K562 (cell line): ENCODE measurements around the gene CTSL. TPM values are rescaled to one million over a fixed set of nuclear protein-coding genes. Genes with fewer than 3 reads are reported as not detected.

Source experiments
- BRD9 ChIP-seq: fragments of 450-650 bp; IDR thresholded peaks from 2 replicates; pipeline ENCODE4 v1.6.1; 2018; ENCODE audit warnings: low read depth; ENCODE audit not compliant: partially characterized antibody
- DIDO1 ChIP-seq: fragments of 450-650 bp; IDR thresholded peaks from 2 replicates; pipeline ENCODE4 v1.6.1; 2016; ENCODE audit warnings: low read depth, missing biosample characterization, missing genetic modification characterization
- ELK3 ChIP-seq: fragments of 450-650 bp; formaldehyde crosslinking; IDR thresholded peaks from 2 replicates; pipeline ENCODE4 v1.4.0; 2020; ENCODE audit warnings: mild to moderate bottlenecking
- GTF2E2 ChIP-seq: fragments of 200-800 bp; sonication (Bioruptor generic); IDR thresholded peaks from 2 replicates; pipeline ENCODE4 v1.6.1; 2016; ENCODE audit warnings: missing genetic modification characterization, missing compliant biosample characterization
- LEF1 ChIP-seq: fragments of 450-650 bp; IDR thresholded peaks from 2 replicates; pipeline ENCODE4 v1.6.1; 2016; ENCODE audit warnings: mild to moderate bottlenecking
- MAZ ChIP-seq, 2 experiments: fragments of 450-650 bp in 1 of 2; sonication (generic) in 1 of 2; formaldehyde crosslinking; IDR thresholded peaks in 1 of 2; conservative IDR thresholded peaks in 1 of 2; 2 replicates each; pipeline versions ENCODE4 v1.4.0 to v1.5.0; 2020; ENCODE audit warnings: mild to moderate bottlenecking in 1 of 2, missing genetic modification reagents in 1 of 2
- PRDM10 ChIP-seq: fragments of 450-650 bp; IDR thresholded peaks from 2 replicates; pipeline ENCODE4 v1.6.1; 2018; ENCODE audit not compliant: partially characterized antibody
- RBM15 ChIP-seq: fragments of 200-400 bp; formaldehyde crosslinking; IDR thresholded peaks from 2 replicates; pipeline ENCODE4 v1.6.1; 2018; ENCODE audit warnings: mild to moderate bottlenecking, low read length, moderate library complexity; ENCODE audit not compliant: insufficient read depth
- TFAP4 ChIP-seq: sonication (generic); formaldehyde crosslinking; IDR thresholded peaks from 2 replicates; pipeline ENCODE4 v1.8.0; 2022; ENCODE audit warnings: missing genetic modification reagents, mild to moderate bottlenecking, moderate library complexity, borderline replicate concordance
- THRA ChIP-seq: fragments of 450-650 bp; IDR thresholded peaks from 2 replicates; pipeline ENCODE4 v1.6.1; 2017; ENCODE audit warnings: mild to moderate bottlenecking, moderate library complexity
- ZEB2 ChIP-seq: fragments of 450-650 bp; IDR thresholded peaks from 2 replicates; pipeline ENCODE4 v1.6.1; 2016
- ZNF318 ChIP-seq, 2 experiments: fragments of 450-650 bp; IDR thresholded peaks; 2 replicates each; pipeline ENCODE4 v1.6.1; 2016; ENCODE audit warnings: mild to moderate bottlenecking in 2 of 2, borderline replicate concordance in 1 of 2, low read depth in 1 of 2, moderate library complexity in 1 of 2
- polyA plus RNA-seq, 8 experiments: library from polyadenylated mRNA; depleted of rRNA in 4 of 8; stranded (reverse) in 5 of 8; unstranded in 3 of 8; fragments of >200 nt; fragmentation: Nextera tagmentation in 2 of 8; fragmentation: Illumina TruSeq in 1 of 8; extraction: Ambion mirVana in 2 of 8; extraction: Trizol in 1 of 8; gene quantifications; 2 replicates each; pipeline versions ENCODE4 v1.2.1 to v1.2.3, GENCODE V29; 2011 to 2014; ENCODE audit warnings: inconsistent platforms in 1 of 8, missing spikeins in 1 of 8
- total RNA-seq, 7 experiments: library from RNA; depleted of rRNA in 6 of 7; stranded (reverse); fragments of >200 nt in 6 of 7; fragmentation: Illumina TruSeq in 2 of 7; extraction: Trizol in 2 of 7; gene quantifications; 2 replicates each; pipeline versions ENCODE4 v1.2.1 to v1.2.3, GENCODE V29; 2011 to 2021; ENCODE audit warnings: low replicate concordance in 1 of 7

Gene CTSL
- total and polyA plus RNA-seq, 9 of the 15 experiments (the other 6 are each of a cell fraction or from before 2014, with no cell fraction given), result 55.9 to 165 (median 93.7) TPM

GRCh38 chr9:87714819-87715218, 11.1 kb upstream of the CTSL start (continued):
- TF ChIP-seq LEF1 (peak; percentile 74; the same call in 1 of the 2 replicates), PRDM10 (no peak), GTF2E2 (no peak), BRD9 (no peak), RBM15 (no peak), ZEB2 (no peak), THRA (no peak), TFAP4 (peak; percentile 96), ELK3 (CRISPR knock-in tag) (no peak), DIDO1 (no peak), MAZ (CRISPR knock-in tag; conservative IDR thresholded peaks at IDR 0.05 in 1 of 2, IDR thresholded peaks at IDR 0.05 in 1 of 2) (no peak), ZNF318 (IDR thresholded peaks at IDR 0.05; ENCODE audit: borderline replicate concordance in 1 of 2, low read depth in 1 of 2) (peak in 1 of 2 experiments; percentile 88; a peak in 2 of 4 replicates)
